ENCODE results near the gene HECTD2.
"Not testable (repeated sequence)": the region's sequence is repeated elsewhere in the genome, so short reads cannot be mapped to it uniquely, and the experiment has no call there.

The HECTD2 gene

DNA sequence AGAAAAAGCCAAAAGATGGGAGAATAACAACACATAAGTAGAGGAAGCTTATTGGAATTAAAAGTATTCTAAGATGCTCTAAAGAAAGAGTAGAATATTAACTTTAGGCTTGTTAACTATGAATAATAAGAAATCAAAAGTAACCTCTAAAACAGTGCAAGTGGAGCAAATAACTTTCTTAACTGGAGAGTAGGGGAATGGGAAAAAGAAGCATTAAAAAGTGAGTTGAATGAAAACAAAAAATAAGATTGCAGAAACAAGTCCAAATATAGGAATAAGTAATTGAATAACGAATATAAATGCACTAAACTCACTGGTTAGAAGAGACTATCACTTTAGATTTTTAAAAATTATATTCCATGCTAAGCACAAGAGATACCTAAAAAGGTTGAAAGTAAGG lies 63.9 kb downstream of the HECTD2 start:
- DNase-seq (ENCODE audit: low spot score): no peak

DNA sequence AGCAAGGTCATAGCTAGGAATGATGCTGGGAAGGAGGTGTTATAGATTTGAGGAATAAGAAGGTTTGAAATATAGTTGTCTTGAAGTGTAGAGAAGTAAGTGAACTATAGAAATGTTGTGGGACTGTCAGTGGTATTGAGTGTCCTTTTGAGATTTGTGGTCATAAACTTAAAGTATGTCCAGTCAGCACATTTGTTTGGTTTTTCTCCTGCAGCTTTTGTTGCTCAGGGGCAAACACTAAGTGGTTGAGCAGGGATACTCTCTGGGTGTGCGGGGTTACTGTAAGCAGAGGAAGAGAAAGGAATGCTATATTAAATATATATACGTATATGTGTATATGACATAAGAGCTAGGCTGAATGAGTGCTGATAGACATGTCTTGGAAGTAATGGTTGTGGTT lies 67.1 kb downstream of the HECTD2 start:
- DNase-seq (ENCODE audit: low spot score): no peak

DNA sequence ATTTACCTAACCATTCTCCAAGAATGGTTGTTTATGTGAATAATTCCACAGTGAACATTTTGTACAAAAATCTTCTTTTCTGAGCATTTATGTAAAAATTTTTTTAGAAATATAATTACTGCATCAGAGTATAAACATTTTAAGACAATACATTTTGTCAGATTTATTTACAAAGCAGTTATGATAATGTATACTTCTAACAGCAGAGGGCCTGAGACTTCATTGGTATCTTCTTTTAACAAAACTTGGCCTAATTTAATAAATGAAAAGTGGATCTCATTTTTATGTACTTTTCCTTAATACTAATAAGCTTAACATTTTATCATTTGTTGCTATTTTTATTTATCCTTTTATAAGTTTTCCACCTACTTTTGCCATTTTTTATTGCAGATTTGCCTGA lies 69.4 kb downstream of the HECTD2 start:
- no peak for DNase-seq (ENCODE audit: low spot score)

DNA sequence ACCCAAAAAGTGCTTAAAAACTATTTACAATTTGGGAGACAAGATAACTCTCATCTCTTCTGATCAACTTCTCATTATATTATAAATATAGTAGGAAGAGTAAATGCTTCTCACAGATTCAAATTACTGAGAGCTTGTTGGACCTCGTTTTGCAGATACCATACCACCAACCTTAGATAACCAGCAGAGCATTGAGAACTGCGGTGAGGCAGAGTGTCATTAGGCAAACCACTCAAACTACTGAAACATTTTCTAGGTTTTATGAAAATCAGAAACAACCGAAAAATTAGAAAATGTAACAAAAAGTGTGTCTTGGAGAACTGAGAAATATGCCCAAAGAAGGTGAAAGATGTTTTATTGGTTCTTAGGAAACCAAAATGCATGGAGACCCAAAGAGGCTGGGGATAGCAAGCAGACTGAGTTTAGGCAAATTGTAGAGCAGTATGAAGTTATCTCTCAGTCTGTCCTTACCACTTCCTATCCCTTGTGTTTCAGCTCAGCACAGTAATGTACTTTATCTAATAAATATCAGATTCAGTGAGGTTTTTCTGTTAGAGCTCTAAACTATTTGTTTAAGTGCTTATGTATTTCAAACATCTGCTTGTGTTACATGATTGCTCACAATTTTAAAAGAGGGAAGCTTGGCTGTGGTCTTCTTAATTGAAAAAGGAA lies 77.9 kb downstream of the HECTD2 start:
- no peak for DNase-seq (ENCODE audit: low spot score)

DNA sequence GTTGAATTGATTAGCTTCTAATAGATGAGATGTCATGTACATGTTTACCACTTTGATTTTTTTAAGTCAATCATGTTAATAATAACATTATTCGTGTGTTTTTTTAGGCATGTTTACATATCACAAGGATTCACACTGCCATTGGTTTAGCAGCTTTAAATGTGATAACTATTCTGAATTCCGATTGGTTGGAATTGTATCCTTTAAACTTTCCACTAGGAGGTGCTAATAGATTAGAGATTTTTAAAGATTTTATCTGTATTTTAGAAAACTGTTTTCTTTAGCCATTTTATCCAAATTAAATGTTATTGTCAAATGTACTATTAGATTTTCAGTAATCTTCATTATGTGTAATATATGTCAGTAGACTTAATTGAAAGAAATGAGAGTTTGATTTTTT lies 83.2 kb downstream of the HECTD2 start:
- DNase-seq (ENCODE audit: low spot score): peak; percentile 51

DNA sequence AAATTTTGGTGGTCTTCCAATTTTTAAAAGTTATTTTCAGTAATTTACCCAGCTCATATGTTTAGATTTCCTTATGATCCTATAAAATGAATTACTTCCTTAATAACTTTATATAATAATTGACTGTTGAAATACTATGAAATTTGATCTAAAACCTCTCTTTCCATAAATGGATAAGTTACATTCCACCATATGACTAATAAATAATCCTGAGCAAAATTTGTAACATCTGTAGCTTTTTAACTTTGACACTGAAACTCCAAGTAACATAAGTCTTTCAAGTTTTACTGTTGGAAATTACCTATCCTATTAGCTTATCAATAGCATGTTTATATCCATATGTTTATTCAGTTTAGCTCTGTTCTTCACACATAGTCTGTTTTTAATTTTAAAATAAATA lies 85.3 kb downstream of the HECTD2 start:
- no peak for DNase-seq (ENCODE audit: low spot score)

DNA sequence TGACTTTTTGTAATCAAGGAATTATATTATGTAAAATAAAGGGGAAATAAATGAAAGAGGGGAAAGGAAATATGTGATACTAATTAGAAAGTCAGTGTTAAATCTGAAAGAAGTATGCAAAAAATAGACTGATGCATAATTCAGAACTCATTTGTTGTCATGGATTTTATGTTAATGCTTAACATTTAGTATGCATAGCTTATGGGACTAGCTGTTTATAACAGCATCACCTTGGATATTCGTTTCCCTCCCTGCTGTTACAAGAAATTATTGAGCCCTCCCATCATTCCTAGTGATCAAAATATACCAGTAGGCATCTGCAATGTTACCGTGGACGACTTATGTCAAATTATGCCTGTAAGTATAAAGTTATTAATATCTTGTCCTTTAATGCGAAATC lies 85.9 kb downstream of the HECTD2 start:
- DNase-seq (ENCODE audit: low spot score): no peak

DNA sequence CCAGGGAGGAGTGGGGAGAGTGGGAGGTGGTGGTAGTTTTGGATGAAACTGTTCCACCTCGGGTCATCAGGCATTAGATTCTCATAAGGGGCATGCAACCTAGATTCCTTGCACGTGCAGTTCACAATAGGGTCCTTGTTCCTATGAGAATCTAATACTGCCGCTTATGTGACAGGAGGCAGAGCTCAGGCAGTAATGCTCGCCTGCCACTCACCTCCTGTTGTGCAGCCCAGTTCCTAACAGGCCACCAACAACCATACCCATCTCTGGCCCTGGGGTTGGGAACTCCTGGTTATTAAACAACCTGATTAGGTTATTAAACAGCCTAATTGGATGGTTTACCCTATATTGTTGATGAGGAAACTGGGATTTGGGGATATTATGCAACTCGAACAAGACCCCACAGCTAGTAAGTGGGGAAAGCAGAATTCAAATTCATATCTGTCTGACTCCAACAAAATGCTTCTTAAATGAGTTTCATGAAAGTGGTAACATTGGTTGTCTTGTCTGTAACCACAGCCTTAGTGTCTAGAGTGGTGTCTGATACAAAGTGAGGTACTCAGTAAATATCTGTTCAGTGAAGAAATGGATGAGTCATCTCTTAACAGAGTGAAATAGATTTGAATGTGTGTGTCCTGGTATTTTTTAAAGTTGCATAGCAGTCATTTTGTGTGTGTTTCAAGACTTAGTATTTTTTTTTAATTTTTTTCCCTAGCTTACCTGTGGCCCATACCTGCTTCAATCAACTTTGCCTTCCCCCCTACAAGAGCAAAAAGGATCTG lies 101.6 kb downstream of the HECTD2 start:
- peak; percentile 85 for DNase-seq (ENCODE audit: low spot score)

DNA sequence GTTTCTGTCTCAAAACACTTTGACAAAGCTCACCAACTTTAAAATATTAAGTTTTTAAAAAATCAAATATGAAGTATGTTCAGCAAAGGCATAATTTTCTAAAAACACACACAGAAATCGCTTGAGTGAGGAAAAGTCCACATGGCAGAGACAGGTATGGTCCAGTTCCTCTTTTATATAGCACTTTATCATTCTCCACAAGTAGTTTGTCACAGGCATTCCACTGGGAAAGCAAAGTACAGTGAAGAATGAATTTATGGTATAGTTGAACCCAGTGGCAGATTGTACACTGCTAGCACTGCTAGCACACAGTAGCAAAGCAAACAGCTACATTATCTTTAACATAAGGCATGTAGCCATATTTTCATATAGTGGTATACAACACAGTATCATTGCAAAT lies 102.3 kb downstream of the HECTD2 start:
- no peak for DNase-seq (ENCODE audit: low spot score)

DNA sequence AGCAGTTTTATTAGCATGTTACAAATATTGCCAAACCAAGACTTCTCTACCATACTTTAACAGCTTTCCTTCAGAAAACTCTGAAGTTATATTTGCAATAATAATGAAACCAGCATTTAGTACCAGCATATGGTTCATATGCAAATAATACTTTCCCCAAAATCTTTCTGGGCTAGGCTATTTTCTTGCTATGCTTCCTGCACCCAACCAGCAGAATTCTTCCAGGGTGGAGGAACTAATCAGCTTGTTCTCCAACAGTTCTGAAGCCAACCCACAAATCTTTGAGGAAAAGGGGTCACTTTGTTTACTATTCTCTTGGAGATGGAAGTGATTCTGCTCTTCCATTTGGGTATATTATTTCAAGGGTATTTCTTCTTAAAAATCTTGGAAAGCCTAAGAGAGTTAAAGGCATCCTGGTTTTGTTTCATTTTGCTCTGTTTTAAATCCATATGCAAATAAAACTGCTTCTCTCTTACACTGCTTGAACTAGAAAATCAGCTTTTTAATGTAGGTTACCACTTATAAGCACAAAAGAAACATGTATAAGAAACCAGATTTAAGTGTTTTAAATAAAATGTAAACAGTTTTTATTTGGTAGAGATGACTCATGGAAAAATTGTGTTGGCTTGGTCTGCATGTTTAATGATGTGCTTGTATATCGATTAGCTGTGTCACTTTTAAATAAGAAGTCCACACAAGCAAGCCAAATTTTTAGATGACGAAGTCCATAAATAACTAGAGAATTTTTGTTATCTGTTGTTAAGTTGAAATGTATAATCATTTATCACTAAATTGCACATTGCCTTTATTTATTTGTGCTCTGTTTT lies 103.7 kb downstream of the HECTD2 start:
- DNase-seq (ENCODE audit: low spot score): no peak

DNA sequence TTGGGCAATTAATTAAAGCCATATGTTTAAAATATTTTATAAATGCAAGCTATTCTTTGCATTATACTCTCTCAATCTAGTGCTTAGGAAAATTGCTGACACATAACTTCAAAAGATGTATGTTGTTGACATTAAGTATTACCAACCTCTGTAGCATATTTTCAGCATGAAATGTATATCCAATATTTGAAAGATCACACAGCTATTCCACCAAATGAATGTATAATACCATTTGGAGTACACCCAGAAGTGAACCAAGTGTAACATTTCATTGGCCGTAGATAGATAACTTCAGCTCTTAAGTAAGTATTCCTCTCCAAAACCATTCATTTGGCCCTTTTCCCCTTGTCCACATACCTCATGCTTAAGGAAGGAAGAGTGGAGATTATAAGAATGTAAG lies 104.6 kb downstream of the HECTD2 start:
- no peak for DNase-seq (ENCODE audit: low spot score)

DNA sequence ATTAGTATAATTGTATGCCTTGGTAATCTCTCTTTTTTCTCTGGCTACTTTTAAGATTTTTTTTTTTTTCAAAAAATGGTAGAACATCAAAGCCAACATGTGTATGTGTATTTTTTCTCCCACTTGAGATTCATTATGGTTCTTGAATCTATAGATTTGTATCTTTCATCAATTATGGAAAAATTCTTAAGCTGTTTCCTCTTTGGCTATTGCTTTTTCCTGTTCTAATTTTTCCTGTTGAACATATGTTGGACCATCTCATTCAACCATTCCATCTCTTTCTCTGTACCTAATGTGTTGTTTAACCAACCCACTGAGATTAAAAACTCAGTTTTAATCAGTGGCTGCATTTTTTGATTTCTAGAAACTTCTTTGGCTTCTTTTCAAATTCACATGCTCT lies 107.2 kb downstream of the HECTD2 start:
- no peak for DNase-seq (ENCODE audit: low spot score)

DNA sequence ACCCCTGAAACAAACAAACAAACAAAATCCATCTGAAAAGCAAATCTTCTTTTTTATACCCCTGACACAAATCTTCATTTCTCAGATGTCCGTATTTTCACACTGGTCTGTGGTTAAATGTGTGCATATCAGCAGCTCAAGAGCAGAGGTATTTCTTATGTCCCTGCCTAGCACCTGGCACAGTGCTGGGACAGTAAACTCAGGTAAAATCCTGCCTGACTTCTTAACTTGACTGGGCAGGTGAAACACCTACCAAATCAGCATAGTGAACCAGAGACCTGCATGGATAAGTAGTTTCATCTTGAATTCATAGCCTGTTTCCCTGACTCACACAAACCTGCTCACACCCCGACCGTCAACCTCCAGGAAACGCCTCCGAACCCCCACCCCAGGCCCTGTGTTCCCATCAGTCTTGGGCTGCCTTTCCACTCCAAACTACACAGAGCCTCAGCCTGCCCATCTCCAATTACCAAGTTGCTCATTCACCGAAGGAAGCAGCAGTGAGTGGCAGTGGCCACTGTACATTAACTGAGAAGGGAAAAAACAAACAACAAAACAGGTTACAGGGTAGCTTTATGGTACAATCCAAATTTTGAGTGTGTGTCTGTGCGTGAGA lies 109.9 kb downstream of the HECTD2 start:
- DNase-seq (ENCODE audit: low spot score): peak; percentile 25

DNA sequence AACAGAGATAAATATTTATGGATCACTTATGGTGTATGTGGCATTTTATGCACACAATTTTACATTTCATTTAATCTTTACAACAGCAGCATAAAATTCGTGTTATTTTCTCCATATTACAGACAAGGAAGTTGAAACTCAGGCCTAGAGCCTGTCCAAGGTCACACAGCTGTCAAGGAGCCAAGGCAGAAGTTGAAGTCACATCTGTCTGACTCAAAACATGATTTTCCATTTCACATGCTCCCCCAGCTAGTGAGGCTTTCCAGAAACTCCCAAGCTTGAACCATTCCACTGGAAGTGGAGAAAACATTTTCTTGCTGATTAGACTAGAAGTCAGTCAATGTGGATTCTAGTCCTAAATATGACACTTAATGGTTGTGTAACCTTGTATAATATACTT lies 110.5 kb downstream of the HECTD2 start:
- DNase-seq (ENCODE audit: low spot score): peak; percentile 1

DNA sequence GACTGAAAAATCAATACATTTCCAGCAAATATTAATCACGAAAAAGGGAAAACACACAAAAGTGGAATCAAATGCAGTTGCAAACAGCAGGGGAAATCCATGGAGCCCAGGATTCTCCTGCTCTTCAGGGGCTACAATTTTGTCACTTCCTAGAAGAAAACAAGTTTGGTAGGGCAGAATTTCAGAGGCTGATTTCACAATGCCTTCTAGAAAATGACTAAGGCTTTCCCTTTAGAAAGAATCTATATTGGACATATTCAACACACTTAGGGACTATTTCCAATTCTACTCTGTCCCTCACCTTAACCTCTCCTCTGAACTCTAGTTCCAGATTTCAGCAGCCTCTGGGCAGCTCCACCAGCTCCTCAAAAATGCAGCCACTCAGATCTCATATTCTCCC lies 111.3 kb downstream of the HECTD2 start:
- DNase-seq (ENCODE audit: low spot score): no peak

DNA sequence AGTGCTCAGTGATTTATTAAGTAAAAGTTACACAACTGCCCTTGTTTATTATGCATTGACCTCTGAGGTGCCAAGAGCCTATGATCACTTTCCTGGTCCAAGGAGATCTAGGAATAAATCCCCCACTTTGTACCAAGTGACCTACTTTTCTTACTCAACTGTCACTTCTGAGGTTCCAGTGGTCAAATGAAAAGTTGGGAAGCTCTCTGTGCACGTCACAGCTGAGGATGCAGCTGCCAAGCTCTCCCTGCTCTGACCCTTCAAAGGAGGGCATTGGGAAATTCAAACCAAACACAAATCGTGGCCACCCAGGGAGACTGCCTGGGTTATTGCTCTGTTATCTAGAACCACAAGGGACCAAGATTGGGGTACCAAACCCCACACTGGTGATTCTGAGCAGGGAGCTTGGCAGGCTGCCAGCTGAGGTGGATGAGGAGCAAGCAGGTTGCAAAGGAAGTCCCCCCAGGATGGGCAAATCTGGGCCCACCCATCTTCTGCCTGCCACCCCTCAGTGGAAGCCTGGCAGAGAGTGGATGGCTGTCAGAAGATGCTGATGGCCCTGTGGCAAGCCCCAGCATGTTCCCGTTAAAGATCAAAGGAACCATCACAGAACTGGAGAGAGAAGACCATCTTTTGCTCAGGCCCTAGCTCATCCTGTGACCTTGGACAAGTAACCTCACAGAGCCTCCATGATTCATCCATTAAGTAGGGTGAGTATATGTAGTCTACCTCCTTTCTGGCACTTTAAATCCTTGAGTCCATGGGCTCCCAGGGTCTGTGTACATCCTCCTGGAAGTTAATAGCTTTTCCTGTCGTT lies 116.0 kb downstream of the HECTD2 start:
- DNase-seq (ENCODE audit: low spot score): no peak

DNA sequence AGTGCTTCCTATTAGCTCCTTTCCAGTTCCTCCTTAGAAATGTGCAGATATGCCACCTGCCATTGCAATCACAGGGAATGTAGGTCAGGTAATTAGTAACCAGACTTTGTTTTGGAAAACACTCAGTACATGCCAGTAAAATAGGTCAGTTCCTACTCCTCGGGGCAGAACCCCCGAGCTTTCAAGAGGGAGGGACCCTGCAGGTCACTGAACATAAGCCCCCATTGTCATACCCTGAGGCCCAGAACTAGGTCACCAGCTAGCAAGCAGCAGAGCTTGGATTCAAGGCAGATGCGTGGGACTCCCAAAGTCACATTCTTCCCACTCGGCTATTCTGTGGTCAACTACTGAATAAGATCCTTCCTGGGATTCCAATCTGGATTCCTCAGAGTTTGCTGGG lies 117.9 kb downstream of the HECTD2 start:
- DNase-seq (ENCODE audit: low spot score): peak; percentile 26

DNA sequence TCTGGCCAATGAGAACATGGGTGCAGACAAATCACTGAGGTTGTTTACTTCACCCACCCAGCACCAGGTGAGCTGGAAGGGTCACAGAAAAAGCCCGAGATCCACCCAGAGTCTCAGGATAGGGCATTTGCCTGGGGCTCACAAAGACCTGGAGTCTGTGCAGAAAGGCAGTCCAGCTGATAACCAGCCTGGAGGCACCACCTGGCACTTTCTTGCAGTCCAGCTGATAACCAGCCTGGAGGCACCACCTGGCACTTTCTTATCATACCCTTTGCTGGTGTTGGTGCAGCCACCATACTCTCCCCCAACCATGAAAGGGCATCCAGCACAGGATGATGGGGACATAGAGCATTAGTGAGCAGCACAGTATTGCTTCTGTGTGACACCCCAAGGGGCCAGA lies 118.6 kb downstream of the HECTD2 start:
- no peak for DNase-seq (ENCODE audit: low spot score)

DNA sequence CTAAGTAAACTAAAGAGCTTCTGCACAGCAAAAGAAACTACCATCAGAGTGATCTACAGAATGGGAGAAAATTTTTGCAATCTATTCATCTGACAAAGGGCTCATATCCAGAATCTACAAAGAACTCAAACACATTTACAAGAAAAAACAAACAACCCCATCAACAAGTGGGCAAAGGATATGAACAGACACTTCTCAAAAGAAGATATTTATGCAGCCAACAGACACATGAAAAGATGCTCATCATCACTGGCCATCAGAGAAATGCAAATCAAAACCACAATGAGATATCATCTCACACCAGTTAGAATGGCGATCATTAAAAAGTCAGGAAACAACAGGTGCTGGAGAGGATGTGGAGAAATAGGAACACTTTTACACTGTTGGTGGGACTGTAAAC lies 124.6 kb downstream of the HECTD2 start:
- DNase-seq (ENCODE audit: low spot score): not testable (repeated sequence)

DNA sequence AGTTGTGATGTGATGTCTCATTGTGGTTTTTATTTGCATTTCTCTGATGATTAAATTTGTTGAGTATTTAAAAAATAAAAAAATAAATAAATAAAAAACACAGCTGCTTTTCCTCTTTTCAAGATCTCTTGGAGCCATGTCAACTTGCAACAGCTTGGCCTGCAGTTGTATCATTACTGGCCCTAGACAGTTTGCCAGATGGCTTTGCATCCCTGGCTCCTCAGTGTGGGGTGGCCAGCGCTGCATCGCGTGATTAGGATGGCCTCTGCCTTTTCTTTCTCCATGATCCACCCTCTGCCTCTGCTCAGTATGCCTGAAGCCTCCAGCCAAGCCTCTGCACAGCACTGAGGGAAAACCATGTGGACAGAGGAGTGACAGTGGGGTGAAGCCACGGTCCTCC lies 126.0 kb downstream of the HECTD2 start:
- DNase-seq (ENCODE audit: low spot score): no peak

DNA sequence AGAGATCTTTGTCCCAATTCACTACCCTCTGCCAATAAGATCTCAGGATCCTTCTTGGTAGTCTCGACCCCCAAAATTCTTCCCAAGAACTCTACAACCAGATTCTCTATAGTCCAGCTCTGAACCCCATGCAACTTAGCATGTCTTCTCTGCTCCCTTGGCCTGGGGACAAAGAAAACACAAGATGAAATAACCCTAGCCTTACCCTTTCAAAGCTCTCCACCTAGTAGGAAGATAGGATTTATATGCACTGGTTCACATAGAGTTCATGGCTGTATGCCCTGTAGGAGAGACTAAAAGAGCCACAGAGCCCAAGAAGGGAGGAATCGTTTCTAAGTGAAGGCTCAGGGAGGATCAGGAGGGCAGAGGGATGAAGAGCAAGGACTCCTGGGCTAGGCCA lies 126.6 kb downstream of the HECTD2 start:
- no peak for DNase-seq (ENCODE audit: low spot score)
